K562 (cell line): ENCODE data around the gene GFOD1. TPM values are rescaled to one million over a fixed set of nuclear protein-coding genes. Genes with fewer than 3 reads are reported as not detected.

Experiments
- GABPB1 ChIP-seq: sonication (generic); formaldehyde crosslinking; IDR thresholded peaks from 2 replicates; pipeline ENCODE4 v1.8.0; 2022; ENCODE audit warnings: mild to moderate bottlenecking, missing genetic modification reagents
- GATAD2A ChIP-seq: fragments of 450-650 bp; IDR thresholded peaks from 2 replicates; pipeline ENCODE4 v1.6.1; 2017
- MAFK ChIP-seq: IDR thresholded peaks from 2 replicates; pipeline ENCODE4 v1.6.1; 2011; ENCODE audit warnings: low read length, improper control_type of control experiment
- NCOA2 ChIP-seq, 2 experiments: fragments of 450-650 bp; IDR thresholded peaks; 2 replicates each; pipeline ENCODE4 v1.6.1; 2018; ENCODE audit warnings: mild to moderate bottlenecking in 2 of 2, moderate library complexity in 1 of 2; ENCODE audit not compliant: partially characterized antibody in 2 of 2
- PTTG1 ChIP-seq: fragments of 450-650 bp; IDR thresholded peaks from 2 replicates; pipeline ENCODE4 v1.6.1; 2016; ENCODE audit warnings: low read depth, mild to moderate bottlenecking, missing genetic modification characterization, missing compliant biosample characterization
- SIN3A ChIP-seq, 2 experiments: fragments of 150-350 bp in 1 of 2; IDR thresholded peaks; 2 replicates each; pipeline ENCODE4 v1.6.1; 2011 to 2016; ENCODE audit warnings: borderline replicate concordance in 2 of 2, low read depth in 2 of 2, low read length in 2 of 2, mild to moderate bottlenecking in 2 of 2, moderate library complexity in 2 of 2; ENCODE audit not compliant: control insufficient read depth in 1 of 2
- SRSF3 ChIP-seq: fragments of 200-400 bp; formaldehyde crosslinking; IDR thresholded peaks from 2 replicates; pipeline ENCODE4 v1.6.1; 2016; ENCODE audit warnings: mild to moderate bottlenecking, low read length, moderate library complexity; ENCODE audit not compliant: insufficient read depth
- ZNF133 ChIP-seq: fragments of 250-450 bp; sonication (Bioruptor Pico); IDR thresholded peaks from 2 replicates; pipeline ENCODE4 v1.4.0; 2020; ENCODE audit warnings: mild to moderate bottlenecking
- polyA plus RNA-seq, 8 experiments: library from polyadenylated mRNA; depleted of rRNA in 4 of 8; stranded (reverse) in 5 of 8; unstranded in 3 of 8; fragments of >200 nt; fragmentation: Nextera tagmentation in 2 of 8; fragmentation: Illumina TruSeq in 1 of 8; extraction: Ambion mirVana in 2 of 8; extraction: Trizol in 1 of 8; gene quantifications; 2 replicates each; pipeline versions ENCODE4 v1.2.1 to v1.2.3, GENCODE V29; 2011 to 2014; ENCODE audit warnings: inconsistent platforms in 1 of 8, missing spikeins in 1 of 8
- total RNA-seq, 7 experiments: library from RNA; depleted of rRNA in 6 of 7; stranded (reverse); fragments of >200 nt in 6 of 7; fragmentation: Illumina TruSeq in 2 of 7; extraction: Trizol in 2 of 7; gene quantifications; 2 replicates each; pipeline versions ENCODE4 v1.2.1 to v1.2.3, GENCODE V29; 2011 to 2021; ENCODE audit warnings: low replicate concordance in 1 of 7
- TF ChIP-seq, protein P1 (sequence below): fragments of 150-350 bp; IDR thresholded peaks from 2 replicates; pipeline ENCODE4 v1.6.1; 2014; ENCODE audit warnings: low read depth, mild to moderate bottlenecking, low read length, borderline replicate concordance
- TF ChIP-seq, protein P2 (sequence below), 2 experiments: fragments of 450-650 bp in 1 of 2; sonication (generic) in 1 of 2; formaldehyde crosslinking in 1 of 2; IDR thresholded peaks; 2 replicates each; pipeline versions ENCODE4 v1.7.1 to v1.9.0; 2016 to 2022; ENCODE audit warnings: inconsistent platforms in 1 of 2, mild to moderate bottlenecking in 1 of 2, missing genetic modification reagents in 1 of 2
- TF ChIP-seq, protein P3 (sequence below): fragments of 450-650 bp; conservative IDR thresholded peaks from 2 replicates; pipeline ENCODE4 v1.6.1; 2016; ENCODE audit warnings: missing genetic modification characterization, low read depth, mild to moderate bottlenecking, control low read depth, missing compliant biosample characterization
- TF ChIP-seq, protein P4 (sequence below): fragments of 450-650 bp; IDR thresholded peaks from 2 replicates; pipeline ENCODE4 v1.6.1; 2016; ENCODE audit warnings: low read depth, mild to moderate bottlenecking, moderate library complexity

Gene GFOD1
- total and polyA plus RNA-seq, 9 of the 15 experiments (the other 6 are each of a cell fraction or from before 2014, with no cell fraction given): 3.8 to 12.0 (median 8.2) TPM

DNA sequence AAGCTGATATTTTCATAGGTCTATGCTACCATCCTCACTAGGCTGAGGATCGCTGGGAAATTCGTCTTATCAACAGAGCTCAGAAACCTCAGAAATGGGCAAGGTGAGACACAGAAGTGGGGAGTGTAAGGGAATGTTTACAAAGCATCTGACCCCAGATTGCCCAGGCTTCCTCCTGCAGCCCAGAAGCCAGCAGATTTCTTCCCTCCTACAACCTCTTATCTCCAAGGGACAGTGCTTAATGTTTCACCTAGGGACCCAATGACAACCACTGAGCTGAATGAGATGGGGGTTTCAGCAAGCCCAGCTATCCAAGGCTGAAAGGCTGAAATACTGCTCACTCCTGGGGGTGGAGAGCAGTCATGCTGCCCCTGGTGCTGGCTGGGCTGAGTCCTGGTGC is 106.6 kb downstream of the GFOD1 start (continued):
- TF ChIP-seq, protein P1, sequence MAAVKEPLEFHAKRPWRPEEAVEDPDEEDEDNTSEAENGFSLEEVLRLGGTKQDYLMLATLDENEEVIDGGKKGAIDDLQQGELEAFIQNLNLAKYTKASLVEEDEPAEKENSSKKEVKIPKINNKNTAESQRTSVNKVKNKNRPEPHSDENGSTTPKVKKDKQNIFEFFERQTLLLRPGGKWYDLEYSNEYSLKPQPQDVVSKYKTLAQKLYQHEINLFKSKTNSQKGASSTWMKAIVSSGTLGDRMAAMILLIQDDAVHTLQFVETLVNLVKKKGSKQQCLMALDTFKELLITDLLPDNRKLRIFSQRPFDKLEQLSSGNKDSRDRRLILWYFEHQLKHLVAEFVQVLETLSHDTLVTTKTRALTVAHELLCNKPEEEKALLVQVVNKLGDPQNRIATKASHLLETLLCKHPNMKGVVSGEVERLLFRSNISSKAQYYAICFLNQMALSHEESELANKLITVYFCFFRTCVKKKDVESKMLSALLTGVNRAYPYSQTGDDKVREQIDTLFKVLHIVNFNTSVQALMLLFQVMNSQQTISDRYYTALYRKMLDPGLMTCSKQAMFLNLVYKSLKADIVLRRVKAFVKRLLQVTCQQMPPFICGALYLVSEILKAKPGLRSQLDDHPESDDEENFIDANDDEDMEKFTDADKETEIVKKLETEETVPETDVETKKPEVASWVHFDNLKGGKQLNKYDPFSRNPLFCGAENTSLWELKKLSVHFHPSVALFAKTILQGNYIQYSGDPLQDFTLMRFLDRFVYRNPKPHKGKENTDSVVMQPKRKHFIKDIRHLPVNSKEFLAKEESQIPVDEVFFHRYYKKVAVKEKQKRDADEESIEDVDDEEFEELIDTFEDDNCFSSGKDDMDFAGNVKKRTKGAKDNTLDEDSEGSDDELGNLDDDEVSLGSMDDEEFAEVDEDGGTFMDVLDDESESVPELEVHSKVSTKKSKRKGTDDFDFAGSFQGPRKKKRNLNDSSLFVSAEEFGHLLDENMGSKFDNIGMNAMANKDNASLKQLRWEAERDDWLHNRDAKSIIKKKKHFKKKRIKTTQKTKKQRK: no peak
- TF ChIP-seq GABPB1 (0 out of 2 replicates have a peak, but pooled peaks have one; percentile 31), SRSF3 (no peak), ZNF133 (no peak), PTTG1 (tag) (no peak), NCOA2 (IDR thresholded peaks at IDR 0.05; ENCODE audit: partially characterized antibody in 2 of 2) (peak in 1 of 2 experiments; percentile 34), SIN3A (IDR thresholded peaks at IDR 0.05; ENCODE audit: borderline replicate concordance in 2 of 2, control insufficient read depth in 1 of 2, low read depth in 2 of 2, low read length in 2 of 2) (0 out of 4 replicates have a peak, but pooled peaks of 1 of the 2 experiments have one; percentile 35), MAFK (no peak), GATAD2A (no peak)
- TF ChIP-seq, protein P2, sequence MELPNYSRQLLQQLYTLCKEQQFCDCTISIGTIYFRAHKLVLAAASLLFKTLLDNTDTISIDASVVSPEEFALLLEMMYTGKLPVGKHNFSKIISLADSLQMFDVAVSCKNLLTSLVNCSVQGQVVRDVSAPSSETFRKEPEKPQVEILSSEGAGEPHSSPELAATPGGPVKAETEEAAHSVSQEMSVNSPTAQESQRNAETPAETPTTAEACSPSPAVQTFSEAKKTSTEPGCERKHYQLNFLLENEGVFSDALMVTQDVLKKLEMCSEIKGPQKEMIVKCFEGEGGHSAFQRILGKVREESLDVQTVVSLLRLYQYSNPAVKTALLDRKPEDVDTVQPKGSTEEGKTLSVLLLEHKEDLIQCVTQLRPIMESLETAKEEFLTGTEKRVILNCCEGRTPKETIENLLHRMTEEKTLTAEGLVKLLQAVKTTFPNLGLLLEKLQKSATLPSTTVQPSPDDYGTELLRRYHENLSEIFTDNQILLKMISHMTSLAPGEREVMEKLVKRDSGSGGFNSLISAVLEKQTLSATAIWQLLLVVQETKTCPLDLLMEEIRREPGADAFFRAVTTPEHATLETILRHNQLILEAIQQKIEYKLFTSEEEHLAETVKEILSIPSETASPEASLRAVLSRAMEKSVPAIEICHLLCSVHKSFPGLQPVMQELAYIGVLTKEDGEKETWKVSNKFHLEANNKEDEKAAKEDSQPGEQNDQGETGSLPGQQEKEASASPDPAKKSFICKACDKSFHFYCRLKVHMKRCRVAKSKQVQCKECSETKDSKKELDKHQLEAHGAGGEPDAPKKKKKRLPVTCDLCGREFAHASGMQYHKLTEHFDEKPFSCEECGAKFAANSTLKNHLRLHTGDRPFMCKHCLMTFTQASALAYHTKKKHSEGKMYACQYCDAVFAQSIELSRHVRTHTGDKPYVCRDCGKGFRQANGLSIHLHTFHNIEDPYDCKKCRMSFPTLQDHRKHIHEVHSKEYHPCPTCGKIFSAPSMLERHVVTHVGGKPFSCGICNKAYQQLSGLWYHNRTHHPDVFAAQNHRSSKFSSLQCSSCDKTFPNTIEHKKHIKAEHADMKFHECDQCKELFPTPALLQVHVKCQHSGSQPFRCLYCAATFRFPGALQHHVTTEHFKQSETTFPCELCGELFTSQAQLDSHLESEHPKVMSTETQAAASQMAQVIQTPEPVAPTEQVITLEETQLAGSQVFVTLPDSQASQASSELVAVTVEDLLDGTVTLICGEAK (IDR thresholded peaks at IDR 0.05): no peak
- TF ChIP-seq, protein P2 (CRISPR knock-in tag; IDR thresholded peaks at IDR 0.05): no peak
- TF ChIP-seq, protein P3, sequence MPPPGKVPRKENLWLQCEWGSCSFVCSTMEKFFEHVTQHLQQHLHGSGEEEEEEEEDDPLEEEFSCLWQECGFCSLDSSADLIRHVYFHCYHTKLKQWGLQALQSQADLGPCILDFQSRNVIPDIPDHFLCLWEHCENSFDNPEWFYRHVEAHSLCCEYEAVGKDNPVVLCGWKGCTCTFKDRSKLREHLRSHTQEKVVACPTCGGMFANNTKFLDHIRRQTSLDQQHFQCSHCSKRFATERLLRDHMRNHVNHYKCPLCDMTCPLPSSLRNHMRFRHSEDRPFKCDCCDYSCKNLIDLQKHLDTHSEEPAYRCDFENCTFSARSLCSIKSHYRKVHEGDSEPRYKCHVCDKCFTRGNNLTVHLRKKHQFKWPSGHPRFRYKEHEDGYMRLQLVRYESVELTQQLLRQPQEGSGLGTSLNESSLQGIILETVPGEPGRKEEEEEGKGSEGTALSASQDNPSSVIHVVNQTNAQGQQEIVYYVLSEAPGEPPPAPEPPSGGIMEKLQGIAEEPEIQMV (tag): no peak
- TF ChIP-seq, protein P4, sequence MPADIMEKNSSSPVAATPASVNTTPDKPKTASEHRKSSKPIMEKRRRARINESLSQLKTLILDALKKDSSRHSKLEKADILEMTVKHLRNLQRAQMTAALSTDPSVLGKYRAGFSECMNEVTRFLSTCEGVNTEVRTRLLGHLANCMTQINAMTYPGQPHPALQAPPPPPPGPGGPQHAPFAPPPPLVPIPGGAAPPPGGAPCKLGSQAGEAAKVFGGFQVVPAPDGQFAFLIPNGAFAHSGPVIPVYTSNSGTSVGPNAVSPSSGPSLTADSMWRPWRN: peak; percentile 93
